Measurements from ENCODE around the gene SPATA6.

SPATA6 gene

DNA sequence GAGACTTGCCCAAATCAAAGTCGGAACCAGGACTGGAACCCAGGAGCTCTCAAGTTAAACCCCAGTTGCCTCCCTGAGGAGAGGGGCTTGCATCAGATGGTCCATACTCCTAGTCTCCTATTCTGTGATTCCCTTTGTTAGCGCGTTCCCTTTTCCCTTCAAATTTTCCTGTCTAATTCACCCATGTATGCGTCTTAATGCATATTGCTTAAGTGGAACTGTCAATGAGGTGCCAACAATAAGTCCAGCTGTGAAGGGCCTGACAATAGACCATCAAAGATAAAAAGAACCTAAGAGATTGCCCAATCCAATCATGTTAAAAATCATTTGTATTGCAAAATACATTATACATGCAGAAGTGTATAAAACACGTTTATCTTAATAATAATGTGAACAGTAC, 634 bp upstream of the SPATA6 start:
- TF ChIP-seq, protein P1, sequence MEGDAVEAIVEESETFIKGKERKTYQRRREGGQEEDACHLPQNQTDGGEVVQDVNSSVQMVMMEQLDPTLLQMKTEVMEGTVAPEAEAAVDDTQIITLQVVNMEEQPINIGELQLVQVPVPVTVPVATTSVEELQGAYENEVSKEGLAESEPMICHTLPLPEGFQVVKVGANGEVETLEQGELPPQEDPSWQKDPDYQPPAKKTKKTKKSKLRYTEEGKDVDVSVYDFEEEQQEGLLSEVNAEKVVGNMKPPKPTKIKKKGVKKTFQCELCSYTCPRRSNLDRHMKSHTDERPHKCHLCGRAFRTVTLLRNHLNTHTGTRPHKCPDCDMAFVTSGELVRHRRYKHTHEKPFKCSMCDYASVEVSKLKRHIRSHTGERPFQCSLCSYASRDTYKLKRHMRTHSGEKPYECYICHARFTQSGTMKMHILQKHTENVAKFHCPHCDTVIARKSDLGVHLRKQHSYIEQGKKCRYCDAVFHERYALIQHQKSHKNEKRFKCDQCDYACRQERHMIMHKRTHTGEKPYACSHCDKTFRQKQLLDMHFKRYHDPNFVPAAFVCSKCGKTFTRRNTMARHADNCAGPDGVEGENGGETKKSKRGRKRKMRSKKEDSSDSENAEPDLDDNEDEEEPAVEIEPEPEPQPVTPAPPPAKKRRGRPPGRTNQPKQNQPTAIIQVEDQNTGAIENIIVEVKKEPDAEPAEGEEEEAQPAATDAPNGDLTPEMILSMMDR (IDR thresholded peaks at IDR 0.05; ENCODE audit: control insufficient read depth, extremely low read depth, insufficient read depth): no peak
- H3K4me3 ChIP-seq (ENCODE audit: low read depth, low read length): peak overlapping the region; percentile 60
- DNase-seq (ENCODE audit: low read depth): no peak

DNA sequence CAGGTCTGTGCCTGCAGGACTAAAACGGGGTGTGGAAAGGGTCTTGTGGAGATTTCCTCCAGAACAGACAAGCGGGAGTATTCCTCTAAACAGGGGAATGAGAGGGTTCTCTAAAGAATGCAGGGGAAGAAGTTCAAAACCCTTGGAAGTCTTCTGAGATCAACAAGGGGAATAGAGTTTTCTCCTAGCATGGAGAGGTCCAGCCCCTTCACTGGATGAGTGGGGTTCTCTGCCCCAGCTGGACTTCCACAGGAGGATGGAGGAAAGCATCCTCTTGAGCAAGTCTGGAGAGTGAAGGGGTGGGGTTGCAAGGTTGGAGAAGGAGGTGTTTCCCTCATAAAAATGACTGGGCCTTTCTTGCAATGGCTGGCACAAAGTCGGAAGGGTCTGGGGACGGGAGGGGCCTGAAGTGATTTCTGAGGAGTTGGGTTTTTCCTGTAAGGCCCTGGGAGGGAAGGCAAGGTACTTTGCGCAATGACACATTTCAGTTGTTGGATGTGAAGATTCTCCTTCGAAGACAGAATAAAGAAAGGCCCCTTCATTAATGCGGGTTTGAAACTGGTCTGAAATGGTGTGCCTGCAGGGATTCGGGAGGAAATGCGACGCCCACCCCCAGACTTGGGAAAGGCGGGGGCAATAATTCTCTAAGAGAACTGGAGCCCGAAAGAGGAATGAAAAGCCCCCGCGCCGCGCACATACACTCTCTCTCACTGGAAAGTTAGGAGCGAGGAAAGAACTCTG, 884 bp downstream of the SPATA6 start:
- TF ChIP-seq, protein P1 (IDR thresholded peaks at IDR 0.05; ENCODE audit: control insufficient read depth, extremely low read depth, insufficient read depth): no peak
- DNase-seq (ENCODE audit: low read depth): no peak
- H3K4me3 ChIP-seq (ENCODE audit: low read depth, low read length): peak overlapping the region; percentile 60

DNA sequence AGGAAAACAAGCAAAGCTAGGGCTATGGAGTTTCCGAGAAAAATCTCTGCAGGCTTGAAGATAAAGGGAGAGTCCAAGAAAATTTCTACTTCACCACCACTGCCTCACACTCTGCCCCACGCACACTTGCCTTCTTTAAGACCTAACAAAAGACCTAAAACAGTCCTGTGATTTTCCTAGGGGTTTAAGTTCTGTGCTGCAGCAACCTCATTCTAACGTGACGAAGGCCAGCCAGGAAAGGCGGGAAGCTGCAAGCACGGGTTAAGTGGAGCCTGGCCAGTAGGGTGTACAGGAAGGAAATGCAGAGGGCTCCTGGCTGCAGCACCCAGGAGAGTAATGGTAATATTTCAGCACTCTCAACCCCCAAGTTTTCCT, 1.5 kb downstream of the SPATA6 start:
- no peak overlapping the region for H3K4me3 ChIP-seq (ENCODE audit: low read depth, low read length)
- TF ChIP-seq, protein P1 (IDR thresholded peaks at IDR 0.05; ENCODE audit: control insufficient read depth, extremely low read depth, insufficient read depth): no peak

DNA sequence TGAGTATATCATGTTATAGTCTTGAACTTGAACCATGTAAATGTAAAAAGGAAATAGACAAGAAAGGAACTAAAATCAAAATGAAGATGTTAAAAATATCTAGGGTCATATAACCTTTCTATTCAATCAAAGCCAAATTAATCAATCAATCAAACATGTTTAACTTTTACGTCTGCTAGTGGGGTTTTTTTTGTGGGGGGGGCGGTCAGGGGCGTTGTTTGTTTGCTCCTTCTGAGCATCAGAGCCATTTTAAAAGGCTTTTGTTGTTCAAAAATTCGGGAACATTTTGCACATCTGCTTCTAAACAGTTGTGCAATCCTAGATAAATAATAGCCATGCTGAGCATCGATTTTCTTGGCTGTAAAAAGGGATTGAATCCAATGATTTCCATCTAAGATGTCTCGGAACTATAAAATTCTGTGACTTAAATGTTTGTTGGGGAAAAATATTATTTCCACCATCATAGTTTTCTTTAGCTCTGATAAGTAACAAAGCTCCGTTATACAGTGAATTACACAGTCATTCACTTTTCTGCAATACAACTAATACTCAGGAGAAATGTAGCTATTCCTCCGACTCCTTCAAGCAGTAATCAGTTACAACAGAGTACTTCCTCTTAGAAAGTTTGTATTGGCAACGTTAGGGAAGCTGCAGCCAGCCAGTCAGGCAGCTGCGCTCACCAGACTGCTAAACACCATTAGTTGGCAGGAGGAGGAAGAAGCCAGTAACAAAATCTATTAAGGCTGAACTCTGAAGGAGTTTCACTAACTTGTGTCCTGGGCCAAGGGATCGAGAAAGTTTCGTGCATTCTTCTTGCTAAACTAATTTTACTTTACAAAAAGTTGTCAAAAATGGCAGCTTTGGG, 2.2 kb downstream of the SPATA6 start:
- H3K4me3 ChIP-seq (ENCODE audit: low read depth, low read length): no peak overlapping the region
- peak; percentile 80 for DNase-seq (ENCODE audit: low read depth)
- TF ChIP-seq, protein P1 (IDR thresholded peaks at IDR 0.05; ENCODE audit: control insufficient read depth, extremely low read depth, insufficient read depth): no peak

More for the DNA sequence above, 1.5 kb downstream of the SPATA6 start:
- no peak for DNase-seq (ENCODE audit: low read depth)

DNA sequence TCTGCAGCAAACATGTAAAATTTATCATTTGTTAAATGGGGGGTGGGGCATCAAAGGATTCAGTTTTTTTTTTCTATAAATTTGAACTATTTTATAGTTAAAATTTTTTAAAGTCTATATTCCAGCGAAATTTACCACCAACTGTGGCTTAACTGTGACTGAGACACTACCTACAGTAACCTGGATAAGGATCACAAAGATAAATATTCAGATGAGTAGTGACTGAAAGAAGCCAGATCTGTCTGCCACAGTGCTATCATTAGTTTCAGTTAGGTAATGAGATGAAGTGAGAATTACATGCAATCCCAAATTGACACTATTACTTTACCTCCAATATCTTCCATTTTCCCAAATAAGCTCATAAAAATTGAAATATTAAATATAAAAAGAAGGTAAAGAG, 5.4 kb downstream of the SPATA6 start:
- no peak overlapping the region for H3K4me3 ChIP-seq (ENCODE audit: low read depth, low read length)
- DNase-seq (ENCODE audit: low read depth): no peak
- TF ChIP-seq, protein P1 (IDR thresholded peaks at IDR 0.05; ENCODE audit: control insufficient read depth, extremely low read depth, insufficient read depth): no peak

DNA sequence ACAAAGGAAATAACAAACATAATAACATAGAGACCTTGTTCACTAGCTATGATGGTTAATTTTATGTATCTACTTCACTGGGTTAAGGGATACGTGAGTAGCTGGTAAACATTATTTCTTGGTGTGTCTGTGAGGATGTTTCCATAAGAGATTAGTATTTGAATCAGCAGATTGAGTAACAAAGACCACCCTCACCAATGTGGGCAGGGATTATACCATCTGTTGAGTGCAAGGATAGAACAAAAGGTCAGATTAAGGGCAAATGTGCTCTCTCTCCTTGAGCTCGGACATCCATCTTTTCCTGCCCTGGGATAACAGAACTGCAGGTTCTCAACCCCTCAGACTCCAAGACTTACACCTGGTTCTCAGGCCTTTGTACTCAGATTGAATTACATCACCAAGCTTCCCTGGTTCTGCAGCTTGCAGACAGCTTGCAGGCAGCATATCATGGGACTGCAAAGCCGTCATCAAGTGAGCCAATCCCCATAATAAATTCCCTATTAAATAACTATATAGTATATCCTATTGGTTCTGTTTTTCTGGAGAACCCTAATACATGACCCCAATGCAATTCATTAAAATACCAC, 9.2 kb downstream of the SPATA6 start:
- no peak overlapping the region for H3K4me3 ChIP-seq (ENCODE audit: low read depth, low read length)
- TF ChIP-seq, protein P1 (IDR thresholded peaks at IDR 0.05; ENCODE audit: control insufficient read depth, extremely low read depth, insufficient read depth): no peak
- no peak for DNase-seq (ENCODE audit: low read depth)
